H54 (cell line): ENCODE data around the gene ACTL8.

Experiments
- DNase-seq: peaks from one replicate; pipeline ENCODE4 v3.0.0; 2011; ENCODE audit warnings: low spot score, mixed read lengths; ENCODE audit not compliant: insufficient read length
- FAIRE-seq: peaks from 3 replicates; lab custom pipeline; 2011; peaks lifted over from hg19 to GRCh38; lab: Jason Lieb, UNC
- POLR2A ChIP-seq: IDR thresholded peaks from 2 replicates; pipeline ENCODE4 v1.6.1; 2011; ENCODE audit warnings: low read depth, mild to moderate bottlenecking, low read length

Gene ACTL8

GRCh38 chr1:17791055-17791390 is 35.9 kb downstream of the ACTL8 start:
- TF ChIP-seq POLR2A = no peak
- FAIRE-seq (no peak), DNase-seq (no peak)

- DNase-seq (no peak), FAIRE-seq (no peak)
- no peak for TF ChIP-seq POLR2A
Measured at GRCh38 chr1:17791480-17791879, 36.3 kb downstream of the ACTL8 start.

GRCh38 chr1:17792421-17792820 is 37.3 kb downstream of the ACTL8 start:
- no peak for TF ChIP-seq POLR2A
- no peak for DNase-seq
- FAIRE-seq = no peak

GRCh38 chr1:17795081-17795809 is 40.1 kb downstream of the ACTL8 start:
- FAIRE-seq (no peak), DNase-seq (no peak)
- no peak for TF ChIP-seq POLR2A

- FAIRE-seq = no peak
- TF ChIP-seq POLR2A = no peak
- no peak for DNase-seq
Measured at GRCh38 chr1:17795836-17796645, 40.9 kb downstream of the ACTL8 start.

- FAIRE-seq (no peak), DNase-seq (no peak)
- no peak for TF ChIP-seq POLR2A
Measured at GRCh38 chr1:17797478-17797877, 42.3 kb downstream of the ACTL8 start.

GRCh38 chr1:17798011-17798410 is 42.9 kb downstream of the ACTL8 start:
- no peak for TF ChIP-seq POLR2A
- no peak for FAIRE-seq
- no peak for DNase-seq

- TF ChIP-seq POLR2A = no peak
Measured at GRCh38 chr1:17798799-17799382, 43.8 kb downstream of the ACTL8 start.

GRCh38 chr1:17799642-17800041 is 44.5 kb downstream of the ACTL8 start:
- FAIRE-seq (no peak), DNase-seq (no peak)
- TF ChIP-seq POLR2A = no peak

More at GRCh38 chr1:17798799-17799382, 43.8 kb downstream of the ACTL8 start:
- FAIRE-seq (no peak), DNase-seq (no peak)

GRCh38 chr1:17802164-17802563 is 47.0 kb downstream of the ACTL8 start:
- TF ChIP-seq POLR2A = no peak
- FAIRE-seq (no peak), DNase-seq (no peak)

GRCh38 chr1:17802945-17803344 is 47.8 kb downstream of the ACTL8 start:
- DNase-seq (no peak), FAIRE-seq (no peak)
- TF ChIP-seq POLR2A = no peak

- FAIRE-seq = no peak
- DNase-seq = no peak
- no peak for TF ChIP-seq POLR2A
Measured at GRCh38 chr1:17805869-17806684, 50.9 kb downstream of the ACTL8 start.

- no peak for FAIRE-seq
- no peak for DNase-seq
- TF ChIP-seq POLR2A = no peak
Measured at GRCh38 chr1:17808816-17809215, 53.7 kb downstream of the ACTL8 start.
